Stimulated activated CD8-positive, alpha-beta memory T cell treated with anti-CD3 and anti-CD28 coated beads, Interleukin-15, amount 100 ng/mL, for 48 hours (primary cell): ENCODE results near the gene PLA2G12B.
"Not testable (repeated sequence)": the region's sequence is repeated elsewhere in the genome, so short reads cannot be mapped to it uniquely, and the experiment has no call there.

Experiments
- DNase-seq, 2 donors: peaks; one replicate each; pipeline ENCODE4 v3.0.0-alpha.2; 2020; ENCODE audit warnings: low read depth in 2 of 2

The PLA2G12B gene, protein sequence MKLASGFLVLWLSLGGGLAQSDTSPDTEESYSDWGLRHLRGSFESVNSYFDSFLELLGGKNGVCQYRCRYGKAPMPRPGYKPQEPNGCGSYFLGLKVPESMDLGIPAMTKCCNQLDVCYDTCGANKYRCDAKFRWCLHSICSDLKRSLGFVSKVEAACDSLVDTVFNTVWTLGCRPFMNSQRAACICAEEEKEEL

DNA sequence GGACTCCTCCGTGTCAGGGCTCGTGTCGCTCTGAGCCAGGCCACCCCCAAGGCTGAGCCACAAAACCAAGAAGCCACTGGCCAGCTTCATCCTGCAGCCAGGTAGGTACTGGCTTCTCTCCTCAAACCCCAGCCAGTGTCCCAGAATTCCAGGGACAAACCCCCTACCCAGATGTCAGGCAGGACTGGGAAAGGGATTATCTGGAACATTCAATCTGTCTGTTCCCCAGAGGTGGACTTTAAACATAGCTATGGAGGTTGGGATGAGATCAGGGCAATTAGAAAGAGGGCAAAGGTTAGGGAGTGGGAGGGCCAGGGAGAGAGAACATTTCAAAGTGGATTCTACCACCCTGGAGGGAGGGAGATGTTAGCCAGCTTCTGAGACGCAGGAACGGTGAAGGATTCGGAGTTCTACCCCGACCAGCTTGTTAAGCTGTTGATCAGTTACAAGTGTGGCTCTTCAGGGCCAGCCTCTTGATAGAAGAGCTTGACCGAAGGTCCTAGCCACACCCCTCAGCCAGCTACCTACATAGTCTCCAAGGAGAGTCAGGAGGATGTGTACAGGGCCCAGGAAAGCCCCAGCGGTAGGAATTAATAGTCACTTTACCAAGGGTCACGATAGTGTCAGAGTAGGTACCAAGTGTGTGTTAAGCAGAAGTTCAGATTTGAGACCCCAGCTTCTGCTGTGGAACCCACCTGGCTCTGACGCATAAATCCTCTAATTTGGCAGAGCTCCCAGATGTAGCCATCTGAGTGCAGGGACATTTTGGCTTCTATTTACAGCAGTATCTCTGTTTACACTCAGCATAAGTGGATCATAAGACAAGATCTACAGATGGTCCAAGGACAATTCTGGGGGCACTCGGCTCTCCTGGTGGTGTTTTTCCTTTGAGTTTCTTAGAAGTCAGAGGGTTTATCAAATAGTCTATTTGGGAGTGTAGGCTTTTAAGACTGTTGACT is at the start of gene PLA2G12B:
Gene PLA2G12B (minus strand): TSS at position 211 of the 959 bp plus-strand sequence. CDS start 121 bp downstream, at position 90.
- no peak for DNase-seq

DNA sequence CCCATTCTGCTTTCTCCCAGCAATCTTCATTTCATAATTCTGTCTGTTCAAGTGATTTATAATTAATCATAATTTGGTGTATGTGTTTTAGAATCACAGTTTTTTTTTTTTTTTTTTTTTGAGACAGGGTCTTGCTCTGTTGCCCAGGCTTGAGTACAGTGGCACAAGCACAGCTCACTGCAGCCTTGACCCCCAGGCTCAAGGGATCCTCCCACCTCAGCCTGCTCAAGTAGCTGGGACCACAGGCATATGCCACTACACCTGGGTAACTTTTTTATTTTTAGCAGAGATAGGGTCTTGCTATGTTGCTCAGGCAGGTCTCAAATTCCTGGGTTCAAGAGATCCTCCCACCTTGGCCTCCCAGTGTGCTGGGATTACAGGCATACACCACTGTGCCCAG is 49.2 kb upstream of the PLA2G12B start:
- no peak for DNase-seq

DNA sequence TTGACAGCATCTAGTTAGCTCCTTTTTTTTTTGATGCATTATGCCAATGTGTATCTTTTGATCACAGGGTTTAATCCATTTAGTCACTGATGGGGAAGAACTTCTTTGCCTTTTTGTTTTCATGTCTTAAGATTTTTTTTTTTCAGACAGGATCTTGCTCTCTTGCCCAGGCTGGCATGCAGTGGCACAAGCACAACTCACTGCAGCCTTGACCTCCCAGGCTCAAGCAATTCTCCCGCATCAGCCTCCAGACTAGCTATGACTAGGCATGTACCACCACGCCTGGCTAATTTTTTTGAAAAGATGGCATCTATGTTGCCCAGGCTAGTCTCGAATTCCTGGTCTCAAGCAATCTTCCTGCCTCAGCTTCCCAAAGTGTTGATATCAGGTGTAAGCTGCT is 46.4 kb upstream of the PLA2G12B start:
- DNase-seq, result no peak

DNA sequence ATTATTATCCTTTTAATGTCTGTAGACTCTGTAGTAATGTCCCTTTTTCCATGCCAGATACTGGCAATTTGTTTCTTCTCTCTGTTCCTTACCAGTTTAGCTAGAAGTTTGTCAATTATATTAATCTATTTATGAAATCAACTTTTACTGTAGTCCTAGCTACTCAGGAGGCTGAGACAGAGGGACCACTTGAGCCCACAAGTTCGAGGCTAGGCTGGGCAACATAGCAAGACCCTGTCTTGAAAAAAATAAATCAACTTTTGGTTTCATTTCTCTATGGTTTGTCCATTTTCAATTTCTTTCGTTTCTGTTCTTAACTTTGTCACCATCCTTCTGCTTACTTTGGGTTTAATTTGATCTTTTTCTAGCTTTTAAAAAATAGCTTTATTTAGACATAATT is 42.5 kb upstream of the PLA2G12B start:
- no peak for DNase-seq

DNA sequence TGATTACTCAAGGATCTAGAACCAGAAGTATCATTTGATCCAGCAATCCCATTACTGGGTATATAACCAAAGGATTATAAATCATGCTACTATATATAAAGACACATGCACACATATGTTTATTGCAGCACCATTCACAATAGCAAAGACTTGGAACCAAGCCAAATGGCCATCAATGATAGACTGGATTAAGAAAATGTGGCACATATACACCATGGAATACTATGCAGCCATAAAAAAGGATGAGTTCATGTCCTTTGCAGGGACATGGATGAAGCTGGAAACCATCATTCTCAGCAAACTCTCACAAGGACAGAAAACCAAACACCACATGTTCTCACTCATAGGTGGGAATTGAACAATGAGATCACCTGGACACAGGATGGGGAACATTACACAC is 40.9 kb upstream of the PLA2G12B start:
- DNase-seq, result not testable (repeated sequence)

DNA sequence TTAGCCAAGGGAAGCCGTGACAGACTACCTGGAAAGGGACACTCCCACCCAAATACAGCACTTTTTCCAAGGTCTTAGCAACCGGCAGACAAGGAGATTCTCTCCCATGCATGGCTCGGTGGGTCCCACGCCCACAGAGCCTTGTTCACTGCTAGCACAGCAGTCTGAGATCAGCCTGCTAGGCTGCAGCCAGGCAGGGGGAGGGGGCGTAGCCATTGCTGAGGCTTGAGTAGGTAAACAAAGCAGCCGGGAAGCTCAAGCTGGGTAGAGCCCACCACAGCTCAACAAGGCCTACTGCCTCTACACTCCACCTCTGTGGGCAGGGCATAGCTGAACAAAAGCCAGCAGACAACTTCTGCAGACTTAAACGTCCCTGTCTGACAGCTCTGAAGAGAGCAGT is 35.2 kb upstream of the PLA2G12B start:
- not testable (repeated sequence) for DNase-seq

DNA sequence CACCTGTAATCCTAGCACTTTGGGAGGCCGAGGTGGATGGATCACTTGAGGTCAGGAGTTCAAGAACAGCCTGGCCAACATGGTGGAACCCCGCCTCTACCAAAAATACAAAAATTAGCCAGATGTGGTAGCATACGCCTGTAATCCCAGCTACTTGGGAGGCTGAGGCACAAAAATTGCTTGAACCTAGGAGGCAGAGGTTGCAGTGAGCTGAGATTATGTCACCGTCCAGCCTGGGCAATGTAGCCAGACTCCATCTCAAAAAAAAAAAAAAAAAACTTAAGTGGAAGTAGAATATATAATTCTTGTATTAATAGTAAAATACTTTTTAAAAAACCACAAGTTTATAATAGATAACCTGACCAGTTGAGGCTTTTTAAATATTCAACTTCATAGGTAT is 30.0 kb upstream of the PLA2G12B start:
- DNase-seq, result not testable (repeated sequence)

DNA sequence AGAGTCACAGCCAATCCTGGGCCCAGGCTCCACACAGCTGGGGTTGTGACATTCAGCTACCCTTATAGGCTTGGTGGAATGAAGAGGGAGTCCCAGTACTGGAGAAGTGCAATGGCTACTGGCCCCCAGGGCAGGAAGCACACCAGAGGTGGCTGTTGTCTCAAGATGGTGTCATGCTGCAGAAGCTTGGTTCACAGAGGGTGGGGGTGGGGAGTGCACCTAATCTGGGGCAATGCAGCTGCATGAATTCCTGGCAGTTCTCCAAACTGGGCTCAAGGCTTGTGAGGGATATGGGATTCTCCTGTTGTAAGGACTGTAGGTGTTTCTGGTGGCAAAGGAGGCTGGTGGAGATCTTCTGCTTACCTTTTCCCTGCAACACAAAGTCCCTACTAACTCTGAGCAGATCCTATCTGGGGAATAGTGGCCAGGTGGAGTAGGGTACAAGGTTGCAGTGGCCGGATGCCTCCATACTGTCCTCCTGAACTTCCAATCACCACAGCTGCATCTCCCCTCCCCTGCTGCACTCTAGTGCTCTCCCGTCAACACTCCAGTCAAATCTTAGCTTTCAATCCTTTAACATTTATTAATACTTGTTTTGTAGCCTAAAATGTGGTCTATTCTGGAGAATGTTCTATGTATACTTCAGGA is 27.4 kb upstream of the PLA2G12B start:
- no peak for DNase-seq

DNA sequence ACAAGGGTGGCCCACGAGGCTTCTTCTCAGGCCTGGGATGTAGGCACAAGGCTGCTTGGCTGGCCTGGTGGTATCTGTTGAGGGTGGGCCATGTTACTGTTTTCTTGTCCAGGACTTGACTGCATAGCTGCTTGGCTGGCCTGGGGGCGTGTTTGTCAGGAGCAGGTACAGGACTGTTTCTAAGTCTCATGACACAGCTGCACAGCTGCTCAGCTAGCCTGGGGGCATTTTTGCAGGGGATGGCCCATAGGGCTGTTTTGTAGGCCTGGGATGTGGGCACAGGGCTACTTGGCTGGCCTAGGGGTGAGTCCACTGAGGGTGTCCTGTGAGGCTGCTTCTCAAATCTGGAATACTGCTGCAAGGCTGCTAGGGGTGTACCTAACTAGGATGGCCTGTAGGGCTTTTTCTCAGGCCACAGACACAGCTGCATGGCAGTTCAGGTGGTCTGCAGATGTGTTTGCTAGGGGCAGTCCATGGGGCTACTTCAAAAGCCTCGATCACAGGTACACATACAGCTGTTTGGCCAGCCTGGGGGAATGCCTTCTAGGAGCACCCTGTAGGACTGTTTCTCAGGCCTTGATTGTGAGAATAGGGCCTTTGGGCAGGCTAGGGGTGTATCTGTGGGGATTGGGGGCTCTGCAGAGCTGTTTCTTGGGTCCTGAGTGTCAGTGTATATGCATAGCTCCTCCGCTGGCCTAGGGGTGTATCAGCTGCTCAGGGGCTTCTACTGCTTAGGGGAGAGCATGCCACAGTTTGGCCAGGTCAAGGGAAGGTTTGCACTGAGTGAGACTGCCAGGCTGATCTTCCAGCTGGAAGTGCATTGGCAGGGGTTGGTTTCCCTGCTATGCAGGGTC is 26.6 kb upstream of the PLA2G12B start:
- DNase-seq, result no peak

DNA sequence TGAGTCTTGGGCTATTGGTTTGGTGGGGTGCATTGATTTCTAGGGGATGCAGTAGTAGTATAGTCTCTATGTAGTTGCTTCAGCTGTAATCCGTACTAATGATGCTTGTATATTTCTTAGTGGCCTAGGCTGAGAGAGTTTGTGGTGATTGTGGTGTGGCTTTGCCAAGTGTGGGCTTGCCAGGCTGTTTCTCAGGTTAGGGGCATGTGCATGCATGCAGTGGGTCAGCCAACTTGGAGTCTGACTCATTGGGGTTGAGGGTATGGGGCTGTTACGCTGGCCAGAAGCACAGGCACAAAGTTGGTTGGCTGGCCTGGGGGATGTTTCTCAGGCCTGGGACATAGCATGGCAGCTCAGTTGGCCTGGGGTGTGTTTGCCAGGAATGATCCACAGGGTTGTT is 25.7 kb upstream of the PLA2G12B start:
- DNase-seq, result no peak

DNA sequence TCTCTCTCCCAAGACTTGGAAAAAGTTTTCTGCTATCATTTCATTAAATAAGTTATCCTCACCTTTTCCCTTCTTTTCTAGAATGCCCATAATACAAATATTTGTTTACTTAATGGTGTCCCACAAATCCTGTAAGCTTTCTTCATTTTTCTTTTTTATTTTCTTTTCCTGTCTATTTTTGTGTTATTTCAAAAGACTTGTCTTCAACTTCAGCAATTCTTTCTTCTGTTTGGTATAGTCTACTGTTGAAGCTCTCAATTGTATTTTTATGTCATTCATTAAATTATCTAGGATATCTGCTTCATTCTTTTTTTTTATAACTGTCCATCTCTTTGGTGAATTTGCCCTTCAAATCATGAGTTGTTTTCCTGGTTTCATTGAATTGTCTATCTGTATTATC is 25.1 kb upstream of the PLA2G12B start:
- no peak for DNase-seq

DNA sequence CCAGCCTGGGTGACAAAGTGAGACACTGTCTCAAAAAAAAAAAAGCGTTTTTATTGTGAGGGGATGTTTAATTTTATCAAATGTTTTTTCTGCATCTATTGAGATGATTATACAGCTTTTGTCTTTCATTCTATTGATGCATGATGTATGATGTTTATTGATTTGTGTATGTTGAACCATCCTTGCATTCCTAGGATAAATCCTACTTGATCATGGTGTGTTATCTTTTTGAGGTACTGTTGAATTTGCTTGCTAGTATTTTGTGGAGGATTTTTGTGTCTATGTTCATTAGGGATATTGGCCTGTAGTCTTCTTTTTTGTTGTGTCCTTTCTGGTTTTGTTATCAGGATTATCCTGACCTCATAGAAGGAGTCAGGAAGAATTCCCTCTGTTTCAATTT is 22.3 kb upstream of the PLA2G12B start:
- DNase-seq, result no peak

DNA sequence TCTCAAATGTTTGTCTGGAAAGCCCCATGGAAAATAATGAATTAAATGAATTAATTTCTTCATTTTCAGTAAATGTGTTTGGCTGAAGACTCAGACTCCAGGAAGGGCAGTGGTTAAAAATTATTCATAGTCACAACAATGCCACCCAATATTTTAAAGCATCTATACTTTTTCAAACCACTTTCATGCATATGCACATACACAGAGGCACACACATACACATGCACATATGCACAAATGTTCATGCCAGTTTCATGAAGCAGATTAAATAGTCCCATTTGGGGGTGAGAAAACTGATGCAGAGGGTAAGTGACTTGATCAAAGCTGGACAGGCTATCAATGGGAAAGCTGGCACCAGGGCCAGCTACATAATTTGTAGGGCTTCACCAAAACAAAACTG is 1.4 kb upstream of the PLA2G12B start:
- DNase-seq, result no peak

DNA sequence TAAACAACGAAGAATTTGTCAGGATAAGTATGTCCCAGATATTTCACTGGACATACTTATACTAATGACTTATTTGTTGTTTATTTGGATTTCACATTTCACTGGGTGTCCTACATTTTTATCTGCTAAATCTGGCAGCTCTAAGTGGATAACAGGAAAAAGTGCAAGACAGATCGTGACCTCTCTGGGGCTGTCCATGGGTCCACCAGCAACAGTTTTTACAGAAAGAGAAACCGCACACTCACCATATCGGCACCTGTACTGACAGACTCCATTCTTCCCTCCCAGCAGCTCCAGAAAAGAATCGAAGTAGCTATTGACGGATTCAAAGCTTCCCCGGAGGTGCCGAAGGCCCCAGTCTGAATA is 393 bp downstream of the PLA2G12B start:
- no peak for DNase-seq

DNA sequence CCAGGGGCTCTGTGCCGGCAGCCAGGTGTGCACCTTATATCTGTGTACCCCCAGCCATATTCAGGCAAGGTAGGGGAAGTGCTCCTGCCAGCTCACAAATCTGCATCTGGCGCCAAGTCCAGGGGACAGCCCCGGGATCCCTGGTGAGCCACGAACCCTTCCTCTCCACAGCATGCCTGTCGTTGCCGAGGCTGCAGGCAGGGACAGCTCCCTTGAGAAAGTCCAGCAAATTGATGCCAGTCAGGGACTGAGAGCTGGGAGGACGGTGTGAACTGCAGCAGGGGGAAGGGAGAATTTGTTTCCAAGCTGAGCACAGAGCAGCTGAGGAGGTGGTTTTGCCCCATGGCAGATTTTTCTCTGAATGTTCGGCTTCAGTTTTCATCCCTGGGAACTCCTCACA is 919 bp downstream of the PLA2G12B start:
- no peak for DNase-seq

DNA sequence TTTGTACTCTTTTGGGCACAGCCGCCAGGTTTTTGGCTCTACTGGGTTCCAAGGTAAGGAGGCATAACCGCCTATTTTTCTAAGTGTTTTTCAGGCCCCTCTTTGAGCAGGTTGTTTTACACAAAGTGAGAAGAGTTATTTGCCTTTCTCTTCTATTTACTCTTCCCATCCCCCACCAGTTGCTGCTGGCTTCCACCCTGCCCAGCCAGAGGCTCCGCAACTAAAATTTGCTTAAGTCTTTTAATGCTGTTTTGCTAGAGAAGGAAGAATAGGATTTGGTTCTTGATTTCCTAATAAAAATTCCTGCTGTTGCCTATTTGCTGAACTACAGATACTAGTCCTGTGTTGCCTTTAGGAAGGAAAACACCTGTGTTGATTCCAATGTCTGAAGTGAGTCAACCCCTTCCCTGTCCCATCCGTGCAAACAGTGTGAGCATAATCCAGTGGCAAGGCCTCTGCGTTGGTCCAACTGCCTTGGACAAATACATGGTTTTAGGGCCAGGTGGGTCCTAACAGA is 1.9 kb downstream of the PLA2G12B start:
- DNase-seq, result no peak

DNA sequence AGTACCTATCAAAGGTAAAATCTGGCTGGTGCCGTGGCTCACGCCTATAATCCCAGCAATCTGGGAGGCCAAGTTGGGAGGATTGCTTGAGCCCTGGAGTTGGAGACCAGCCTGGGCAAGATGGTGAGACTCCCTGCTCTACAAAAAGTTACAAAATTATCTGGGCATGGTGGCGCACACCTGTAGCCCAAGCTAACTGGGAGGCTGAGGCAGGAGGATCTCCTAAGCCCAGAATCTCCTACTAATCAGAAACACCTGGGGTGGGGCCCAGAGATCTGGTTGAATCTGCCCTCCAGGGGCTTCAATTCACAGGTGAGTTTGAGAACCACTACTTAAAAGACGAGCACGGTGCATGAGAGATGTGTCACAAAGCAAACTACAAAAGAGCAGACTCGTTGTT is 2.4 kb downstream of the PLA2G12B start:
- no peak for DNase-seq

DNA sequence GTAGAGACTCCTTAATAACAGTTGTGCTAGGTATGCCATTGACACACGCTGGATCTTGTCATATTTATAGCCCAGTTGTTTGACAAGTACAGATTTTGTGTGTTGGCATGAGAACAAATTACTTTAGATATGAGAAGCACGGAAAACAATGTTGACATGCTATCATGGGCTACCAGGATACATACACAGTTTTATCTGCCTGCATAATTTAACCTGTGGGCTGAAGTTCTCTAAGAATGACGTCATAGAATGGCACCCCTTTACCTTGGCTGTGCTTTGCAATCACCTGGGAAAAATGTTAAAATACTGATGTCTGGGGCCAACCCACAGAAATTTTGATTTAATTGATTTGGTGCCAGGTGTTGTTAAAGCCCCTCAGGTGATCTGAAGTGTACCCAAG is 2.8 kb downstream of the PLA2G12B start:
- DNase-seq, result no peak

DNA sequence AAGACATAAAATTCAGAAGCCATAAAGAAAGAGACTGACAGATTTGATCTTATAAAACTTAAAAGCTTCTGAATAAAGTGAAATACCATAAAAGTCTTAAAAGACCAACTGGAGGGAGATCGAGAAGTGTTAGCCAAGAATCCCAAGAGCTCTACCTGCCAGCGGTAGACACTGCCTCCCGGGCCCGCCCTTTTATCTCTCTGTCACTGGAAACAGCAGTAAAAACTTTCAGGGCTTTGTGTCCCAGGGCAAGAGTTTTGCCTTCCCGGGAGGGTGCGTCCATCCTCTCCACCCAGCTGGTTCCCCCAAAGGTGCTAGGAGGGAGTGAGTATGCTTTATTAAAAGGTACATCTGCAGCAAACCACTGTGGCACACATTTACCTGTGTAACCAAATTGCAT is 5.8 kb downstream of the PLA2G12B start:
- no peak for DNase-seq

DNA sequence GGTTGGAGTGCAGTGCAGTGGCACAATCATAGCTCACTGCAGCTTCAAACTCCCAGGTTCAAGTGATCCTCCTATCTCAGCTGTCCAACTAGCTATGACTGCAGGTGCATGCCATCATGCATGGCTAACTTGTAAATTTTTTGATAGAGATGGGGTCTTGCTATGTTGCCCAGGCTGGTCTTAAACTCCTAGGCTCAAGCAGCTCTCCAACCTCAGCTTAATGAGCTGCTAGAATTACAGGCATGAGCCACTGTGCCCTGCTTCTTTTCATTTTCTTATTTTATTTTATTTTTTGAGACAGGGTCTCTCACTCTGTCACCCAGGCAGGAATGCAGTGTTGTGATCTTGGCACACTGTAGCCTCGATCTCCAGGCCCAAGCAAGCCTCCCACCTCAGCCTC is 7.6 kb downstream of the PLA2G12B start:
- DNase-seq, result no peak

DNA sequence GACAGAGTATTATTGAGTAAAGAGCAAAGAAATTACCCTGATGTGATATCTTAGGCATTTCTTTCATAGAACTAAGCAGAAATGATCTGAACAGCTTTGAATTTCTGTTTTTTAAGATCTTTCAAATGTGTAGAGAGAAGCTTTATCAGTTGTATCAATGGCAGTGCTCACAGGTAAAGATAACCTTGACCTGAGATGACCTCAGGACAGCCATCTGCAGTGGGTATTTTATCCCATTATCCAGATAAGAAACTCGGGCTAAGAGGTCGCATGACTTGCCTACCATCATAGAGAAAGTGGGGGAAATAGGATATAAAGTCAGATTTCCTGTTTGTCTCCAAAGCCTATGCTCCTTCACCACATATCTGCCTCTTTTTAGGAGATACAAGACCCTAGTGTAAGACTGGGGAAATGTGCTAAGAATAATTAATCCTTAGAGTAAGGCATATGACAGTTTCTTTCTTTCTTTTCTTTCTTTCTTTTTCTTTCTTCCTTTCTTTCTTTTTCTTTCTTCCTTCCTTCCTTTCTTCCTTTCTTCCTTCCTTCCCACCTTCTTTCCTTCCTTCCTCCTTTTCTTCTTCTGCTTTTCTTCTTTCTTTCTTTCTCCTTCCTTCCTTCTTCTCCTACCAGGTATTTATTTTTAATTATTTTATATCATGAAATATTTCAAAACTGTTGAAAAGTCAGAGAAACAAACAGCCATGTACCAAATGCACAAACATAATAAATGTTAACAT is 10.9 kb downstream of the PLA2G12B start:
- DNase-seq, result no peak
